Medulla oblongata (tissue), 1 donor: ENCODE measurements around the gene RLBP1.

ENCODE experiments used
- DNase-seq: peaks from one replicate; pipeline ENCODE4 v3.0.0-alpha.2; 2015; ENCODE audit errors: extremely low spot score

The RLBP1 gene

DNA sequence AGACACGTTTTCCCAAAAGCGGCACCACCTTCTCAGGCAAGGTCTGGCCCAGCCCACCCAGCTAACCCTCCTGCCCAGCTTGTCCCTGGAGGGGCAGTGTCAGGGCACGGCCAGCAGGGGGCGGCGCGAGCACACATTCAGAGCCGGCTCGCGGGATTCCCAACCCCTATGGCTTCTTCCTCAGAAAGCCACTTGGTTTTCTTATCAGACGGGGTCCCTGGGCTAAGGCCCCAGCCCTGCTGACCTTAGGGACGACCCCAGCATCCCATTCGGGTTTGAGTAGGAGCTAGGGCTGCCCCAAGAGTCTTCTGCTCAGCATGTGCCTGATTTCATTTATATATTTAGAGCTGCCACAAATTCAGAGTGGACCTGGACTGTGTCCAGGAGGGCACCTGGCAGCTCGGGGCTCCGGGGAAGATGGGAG is 14.5 kb downstream of the RLBP1 start:
- peak; percentile 81 for DNase-seq

DNA sequence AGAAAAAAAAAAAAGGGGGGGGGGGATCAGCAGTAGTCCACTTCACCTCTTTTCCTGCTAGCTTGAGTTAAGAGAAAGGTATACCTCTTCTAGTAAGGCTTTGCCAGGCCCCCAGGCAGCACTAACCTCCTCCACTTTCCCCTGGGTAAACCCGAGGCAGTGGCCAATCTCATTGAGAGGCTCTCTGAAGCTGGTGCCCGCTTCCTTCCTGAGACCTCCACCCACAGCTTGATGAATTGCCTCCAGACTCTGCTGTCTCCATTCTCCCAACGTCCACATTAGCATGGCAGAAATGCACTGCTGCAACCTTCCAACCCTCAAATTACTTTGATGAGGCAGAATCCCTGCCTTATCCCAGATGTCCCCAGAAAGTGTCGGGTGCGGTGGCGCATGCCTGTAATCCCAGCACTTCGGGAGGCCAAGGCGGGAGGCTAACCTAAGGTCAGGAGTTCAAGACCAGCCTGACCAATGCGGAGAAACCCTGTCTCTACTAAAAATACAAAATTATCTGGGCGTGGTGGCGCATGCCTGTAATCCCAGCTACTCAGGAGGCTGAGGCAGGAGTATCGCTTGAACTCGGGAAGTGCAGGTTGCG is 15.3 kb downstream of the RLBP1 start:
- no peak for DNase-seq

DNA sequence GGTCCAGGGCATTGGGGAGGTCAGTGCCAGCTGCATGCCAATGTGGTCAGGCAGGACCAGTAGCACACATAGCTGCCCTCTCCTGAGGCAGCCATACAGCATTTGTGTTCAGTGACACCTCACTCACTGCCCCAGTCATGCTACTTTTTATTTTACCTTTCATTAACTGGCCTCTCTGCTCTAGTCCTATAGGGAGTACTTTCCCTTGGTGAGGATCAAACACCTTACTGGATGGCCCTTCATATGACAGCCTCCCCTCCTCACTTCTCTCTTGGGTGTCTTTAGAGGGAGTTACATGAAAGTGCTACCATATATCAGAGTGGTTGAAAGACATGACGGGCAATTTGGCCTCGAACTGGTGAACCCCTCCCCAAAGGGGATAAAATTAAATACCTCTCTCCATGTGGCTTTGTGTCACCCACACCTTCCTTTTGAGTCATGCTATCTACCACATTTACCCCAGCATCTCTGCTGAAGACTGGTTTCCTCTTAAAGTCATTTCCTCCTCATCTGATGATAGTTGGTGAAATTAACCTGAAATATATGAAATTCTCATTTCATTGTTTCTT is 17.6 kb downstream of the RLBP1 start:
- no peak for DNase-seq

DNA sequence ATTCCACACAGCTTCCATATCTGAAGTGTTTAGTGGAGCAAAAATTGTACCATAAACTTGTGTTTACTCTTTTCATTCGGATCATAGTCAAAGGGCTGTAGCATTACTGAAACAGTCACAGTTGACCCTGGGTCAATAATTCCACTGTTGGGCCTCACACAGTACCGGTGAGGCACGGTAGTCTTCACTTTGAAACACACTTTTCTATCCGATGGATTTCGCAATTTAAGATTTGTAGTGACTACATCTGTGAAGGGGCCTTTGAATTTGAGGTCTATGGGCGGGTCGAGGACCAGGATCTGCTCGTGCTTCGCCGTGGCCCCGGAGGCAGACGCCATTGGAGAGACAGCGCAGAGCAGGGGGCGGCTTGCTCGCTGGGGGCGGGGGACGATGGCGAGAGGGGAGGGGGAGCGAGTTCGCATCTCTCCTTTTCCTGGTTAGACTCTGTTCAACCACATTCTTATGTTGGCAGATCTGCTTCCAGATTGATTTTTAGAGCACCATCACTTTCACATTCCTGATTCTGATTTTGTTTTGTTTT is 19.8 kb downstream of the RLBP1 start:
- no peak for DNase-seq

DNA sequence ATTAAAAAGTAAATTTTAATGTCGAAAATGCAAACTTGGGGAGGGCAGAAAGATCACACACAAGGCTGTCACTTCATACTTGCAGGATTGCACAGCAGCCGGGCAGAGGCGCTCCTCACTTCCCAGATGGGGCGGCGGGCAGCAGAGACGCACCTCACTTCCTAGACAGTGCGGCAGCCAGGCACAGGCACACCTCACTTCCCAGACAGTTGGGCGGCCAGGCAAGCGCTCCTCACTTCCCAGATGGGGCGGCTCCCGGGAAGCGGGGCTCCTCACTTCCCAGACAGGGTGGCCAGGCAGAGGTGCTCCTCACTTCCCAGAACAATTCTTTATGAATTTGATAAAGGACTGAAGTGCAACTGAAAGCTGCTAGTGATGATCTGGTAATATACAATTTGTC is 21.2 kb downstream of the RLBP1 start:
- no peak for DNase-seq

DNA sequence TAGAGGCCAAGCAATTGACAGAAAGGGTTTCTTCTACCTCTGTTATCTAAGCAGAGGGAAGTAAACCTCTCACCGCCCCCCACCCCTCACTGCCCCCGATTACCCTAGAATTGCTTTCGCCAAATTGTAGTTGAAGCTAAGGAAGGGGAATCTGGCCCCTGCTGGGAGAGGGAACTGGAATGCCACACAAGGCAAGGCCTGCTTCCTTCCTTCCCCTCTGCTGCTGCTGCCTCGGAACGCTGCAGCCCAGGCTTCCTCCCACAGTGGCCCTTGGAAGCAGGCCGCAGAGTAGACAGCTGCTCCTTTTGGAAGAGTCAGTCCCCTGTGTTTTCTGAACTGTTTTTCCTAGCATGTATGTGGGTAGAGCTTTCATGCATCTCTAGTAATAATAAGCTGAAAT is 21.6 kb downstream of the RLBP1 start:
- DNase-seq: peak; percentile 41

DNA sequence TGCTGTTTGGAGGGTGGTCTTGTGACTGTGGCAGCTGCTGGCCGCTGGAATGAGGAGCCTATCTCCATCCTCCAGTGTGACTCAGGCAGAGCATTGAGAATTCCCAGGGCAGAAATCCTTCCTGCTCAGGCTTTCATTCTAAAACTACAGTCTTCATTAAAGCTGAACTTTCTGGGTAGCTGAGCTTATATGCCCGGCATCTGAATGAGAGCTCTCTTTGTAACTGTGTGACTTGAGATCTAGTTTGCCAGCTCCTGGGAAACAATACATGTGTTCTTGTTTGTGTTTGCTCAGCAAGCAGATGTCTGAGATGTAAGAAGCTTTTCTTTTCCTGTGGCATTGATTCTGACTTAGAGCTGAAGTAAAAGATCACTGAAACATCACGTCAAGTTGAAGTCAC is 22.4 kb downstream of the RLBP1 start:
- peak; percentile 91 for DNase-seq

DNA sequence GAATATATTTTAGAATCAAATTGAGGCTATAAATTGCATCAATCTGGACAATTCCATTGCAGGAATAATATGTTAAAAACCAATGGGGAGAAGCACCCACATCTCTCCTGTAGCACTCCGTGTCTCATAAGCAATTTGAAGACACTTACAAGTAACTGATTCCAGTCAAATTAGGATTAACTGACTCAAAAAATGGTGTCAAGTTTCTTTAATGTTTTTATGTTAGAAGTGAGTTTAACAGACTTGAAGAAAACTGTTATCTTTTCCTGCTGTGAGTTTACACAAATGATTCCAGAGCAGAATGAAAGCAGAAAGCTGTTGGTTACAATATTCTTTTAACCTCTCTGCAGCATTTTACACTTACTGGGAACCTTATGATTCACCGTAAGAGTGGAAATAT is 23.2 kb downstream of the RLBP1 start:
- DNase-seq: peak; percentile 30

DNA sequence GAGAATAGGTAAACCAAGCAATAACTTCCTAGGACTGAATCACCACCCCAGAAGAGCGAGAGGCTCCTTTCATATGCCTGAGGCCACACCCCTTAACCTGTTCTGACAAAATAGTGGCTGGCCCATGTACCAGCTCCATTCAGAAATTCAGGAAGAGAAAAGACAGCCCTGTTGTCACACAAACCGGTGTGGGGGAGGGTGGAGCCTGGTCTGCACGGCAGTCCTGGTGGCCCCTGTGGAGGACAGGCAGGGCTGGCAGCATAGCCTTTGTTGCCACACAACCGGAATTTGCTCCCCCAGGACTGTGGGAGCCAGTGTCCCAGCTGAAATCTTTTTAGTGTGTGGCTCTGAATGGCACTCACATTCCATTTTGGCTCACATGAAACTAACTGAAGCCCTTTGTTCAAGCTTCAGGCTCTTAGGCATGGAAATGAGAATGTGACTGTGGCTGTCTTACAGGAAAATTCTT is 23.8 kb downstream of the RLBP1 start:
- DNase-seq: peak; percentile 97

DNA sequence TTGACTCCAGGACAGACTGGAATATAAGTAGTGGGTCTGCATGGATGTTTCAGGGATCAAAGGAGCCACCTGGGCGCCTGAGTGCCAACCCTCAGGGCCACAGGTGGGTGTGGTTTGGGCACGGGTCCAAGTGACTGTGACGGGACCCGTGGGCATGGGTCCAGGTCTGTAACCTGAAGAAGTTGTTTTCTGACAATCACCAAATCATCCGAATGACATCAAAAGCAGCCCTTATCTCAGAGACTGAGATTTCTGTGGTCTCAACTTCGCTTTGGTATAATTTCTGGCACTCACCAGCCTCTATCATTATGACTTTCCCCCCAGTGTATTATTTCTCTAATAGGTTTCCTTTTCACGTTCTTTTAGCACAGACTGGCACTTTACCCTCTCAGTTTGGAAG is 24.4 kb downstream of the RLBP1 start:
- no peak for DNase-seq

DNA sequence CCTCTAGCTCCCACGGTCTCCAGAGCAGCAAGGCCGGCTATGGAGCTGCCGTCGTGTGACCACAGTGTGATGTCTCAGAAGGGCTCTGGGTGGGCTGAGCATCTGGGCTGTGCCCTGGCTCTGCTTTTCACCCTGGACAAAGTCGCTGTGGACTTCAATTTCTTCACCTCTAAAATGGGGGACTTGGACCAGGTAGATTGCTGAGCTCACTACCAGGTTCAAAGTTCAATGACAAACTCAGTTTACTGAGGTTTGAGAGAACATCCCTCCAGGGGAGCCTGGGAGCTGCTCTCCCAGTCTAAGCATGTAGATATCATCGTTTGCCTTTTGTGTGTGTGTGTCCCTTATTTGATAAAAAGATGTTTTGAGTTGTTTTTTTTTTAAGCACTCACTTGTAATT is 25.1 kb downstream of the RLBP1 start:
- DNase-seq: no peak

DNA sequence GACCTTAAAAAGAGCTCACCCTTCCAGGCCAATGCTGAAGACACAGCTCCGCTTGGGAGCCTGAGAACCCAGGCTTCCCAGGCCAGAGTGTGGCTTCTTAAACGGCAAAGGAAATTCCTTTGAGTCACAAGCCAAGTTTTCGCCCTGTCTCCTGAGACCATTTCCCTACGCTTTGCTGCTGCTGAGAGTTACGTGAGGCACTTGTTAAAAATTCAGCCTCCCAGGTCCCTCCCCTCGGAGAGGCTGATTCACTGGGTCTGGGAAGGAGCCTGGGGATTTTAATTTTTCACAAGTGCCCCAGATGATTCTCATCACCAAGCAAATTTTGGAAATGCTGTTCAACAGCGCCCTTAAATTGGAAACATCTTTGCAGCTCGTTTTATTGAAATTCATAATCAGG is 25.5 kb downstream of the RLBP1 start:
- no peak for DNase-seq

DNA sequence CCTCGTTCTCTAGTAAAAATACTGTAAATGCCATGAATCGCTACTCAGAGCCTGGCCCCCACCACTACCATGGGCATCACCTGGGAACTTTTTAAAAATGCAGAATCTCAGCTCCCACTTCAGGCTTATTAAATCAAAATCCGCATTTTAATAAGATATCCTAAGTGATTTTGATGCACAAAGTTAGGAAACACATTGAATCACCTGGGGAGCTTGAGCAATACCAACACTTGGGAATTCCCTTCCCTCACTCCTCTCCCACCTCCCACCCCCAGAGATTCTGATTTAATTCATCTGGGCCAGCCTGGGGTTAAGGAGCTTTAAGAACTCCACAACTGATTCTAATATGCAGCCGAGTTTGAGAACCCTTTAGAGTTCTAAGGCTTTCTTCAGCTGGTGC is 26.8 kb downstream of the RLBP1 start:
- no peak for DNase-seq

DNA sequence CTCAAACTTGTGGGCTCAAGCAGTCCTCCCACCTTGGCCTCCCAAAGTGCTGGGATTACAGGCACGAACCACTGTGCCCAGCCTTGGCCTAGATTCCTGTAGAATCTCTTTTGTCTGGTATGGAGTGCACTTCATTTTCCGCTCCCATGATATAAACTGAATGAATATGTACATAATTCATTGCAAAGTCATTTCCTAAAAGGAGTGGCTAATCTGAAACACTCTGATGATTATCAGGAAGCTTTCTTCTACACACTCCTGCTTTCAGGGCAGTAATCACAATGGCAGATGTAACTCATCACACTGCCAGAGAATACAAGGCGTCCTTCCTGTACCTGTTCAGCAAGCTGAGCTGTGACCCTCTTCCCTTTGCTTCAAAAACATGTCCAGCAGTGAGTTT is 28.6 kb downstream of the RLBP1 start:
- DNase-seq: no peak

DNA sequence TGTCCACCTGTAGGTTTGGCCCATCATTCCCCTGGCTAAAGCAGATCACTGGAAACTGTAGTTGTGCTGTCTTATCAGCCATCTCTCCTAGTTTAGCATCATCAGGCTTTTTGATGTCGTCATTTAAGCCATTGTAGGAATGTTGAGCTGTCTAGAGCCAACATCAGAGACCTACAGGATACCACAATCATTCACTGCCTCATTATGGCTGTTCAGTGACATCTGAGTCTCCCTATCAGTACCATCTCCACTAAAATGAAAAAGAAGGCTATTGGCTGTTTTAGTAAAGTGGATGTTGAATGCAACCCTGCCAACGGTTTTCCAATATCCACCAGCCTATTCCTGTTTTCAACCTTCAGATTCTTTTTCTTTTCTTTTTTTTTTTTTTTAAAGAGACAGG is 29.2 kb downstream of the RLBP1 start:
- no peak for DNase-seq

DNA sequence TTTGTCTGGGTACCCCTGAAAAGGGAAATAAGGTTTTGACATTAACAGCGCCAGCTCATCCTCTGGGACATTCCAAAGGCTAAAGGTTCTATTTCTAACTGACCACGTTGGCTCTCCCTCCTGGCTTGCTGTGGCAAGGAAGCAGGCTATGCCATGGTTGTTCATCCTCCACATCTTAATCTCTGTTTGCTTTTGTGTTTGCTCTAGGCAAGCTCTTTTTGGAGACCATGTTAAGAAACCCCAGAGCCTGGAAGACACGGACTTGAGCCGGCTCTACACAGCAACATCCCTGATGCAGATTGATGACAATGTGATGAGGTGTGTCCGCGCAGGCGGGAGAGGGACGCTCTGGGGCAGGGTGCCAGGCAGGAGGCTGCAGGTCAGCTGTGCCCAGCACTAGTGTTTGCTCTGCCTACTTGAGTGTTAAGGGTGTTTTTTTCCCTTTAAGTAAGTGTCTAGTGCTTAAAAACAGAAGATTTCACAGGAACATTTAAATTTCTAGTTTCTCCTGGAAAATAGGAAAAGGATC is 33.3 kb downstream of the RLBP1 start:
- DNase-seq: no peak

DNA sequence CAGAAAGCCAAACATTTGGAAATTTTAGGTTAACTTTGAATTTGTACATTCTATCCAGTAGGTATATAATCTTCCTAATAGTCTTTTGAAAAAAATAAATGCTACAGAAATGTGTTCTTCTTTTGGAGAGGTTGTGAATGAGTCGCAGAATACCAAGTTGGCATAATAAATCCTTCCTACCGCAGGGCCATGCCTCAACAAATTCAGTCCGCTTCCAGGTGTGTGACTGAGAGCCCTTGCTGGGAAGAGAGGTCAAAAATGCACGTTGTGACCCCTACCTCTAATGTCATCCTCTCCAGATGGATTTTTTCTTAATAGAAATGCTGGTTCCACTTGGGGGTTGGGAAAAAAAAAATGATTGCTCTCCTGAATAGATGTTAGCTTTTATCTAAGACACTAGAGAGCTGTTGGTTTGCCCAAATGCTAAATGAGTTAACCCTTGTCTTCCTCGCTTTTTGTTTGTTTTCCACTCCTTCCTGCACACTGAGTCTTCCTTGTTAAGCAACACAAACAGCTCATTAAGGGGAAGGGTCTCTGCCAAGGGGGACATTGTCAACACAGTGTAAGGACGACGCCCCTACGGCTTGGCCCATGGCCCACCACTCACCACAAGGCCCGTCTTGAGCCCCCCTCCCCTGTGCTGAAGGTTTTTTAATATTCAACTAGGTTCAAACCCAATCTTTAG is 33.9 kb downstream of the RLBP1 start:
- no peak for DNase-seq

DNA sequence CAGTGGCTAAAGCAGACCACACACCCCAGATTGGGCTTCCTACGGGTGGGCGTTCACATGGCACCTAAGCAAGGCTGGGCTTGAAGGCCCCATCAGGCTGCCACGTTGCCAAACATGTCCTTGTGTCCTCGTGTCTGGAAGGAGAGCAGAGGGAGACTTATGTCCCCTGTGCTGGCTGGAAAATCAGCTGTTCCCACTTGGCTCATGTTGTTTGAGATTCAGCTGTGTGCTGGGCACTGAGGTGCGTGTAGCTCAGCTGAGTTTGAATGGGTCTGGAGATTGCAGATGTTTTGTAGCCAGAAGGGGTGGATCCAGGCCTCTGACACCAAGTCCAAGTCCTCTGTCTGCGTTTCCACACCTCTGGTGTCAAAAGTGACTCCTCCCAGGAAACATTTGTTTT is 34.6 kb downstream of the RLBP1 start:
- no peak for DNase-seq

DNA sequence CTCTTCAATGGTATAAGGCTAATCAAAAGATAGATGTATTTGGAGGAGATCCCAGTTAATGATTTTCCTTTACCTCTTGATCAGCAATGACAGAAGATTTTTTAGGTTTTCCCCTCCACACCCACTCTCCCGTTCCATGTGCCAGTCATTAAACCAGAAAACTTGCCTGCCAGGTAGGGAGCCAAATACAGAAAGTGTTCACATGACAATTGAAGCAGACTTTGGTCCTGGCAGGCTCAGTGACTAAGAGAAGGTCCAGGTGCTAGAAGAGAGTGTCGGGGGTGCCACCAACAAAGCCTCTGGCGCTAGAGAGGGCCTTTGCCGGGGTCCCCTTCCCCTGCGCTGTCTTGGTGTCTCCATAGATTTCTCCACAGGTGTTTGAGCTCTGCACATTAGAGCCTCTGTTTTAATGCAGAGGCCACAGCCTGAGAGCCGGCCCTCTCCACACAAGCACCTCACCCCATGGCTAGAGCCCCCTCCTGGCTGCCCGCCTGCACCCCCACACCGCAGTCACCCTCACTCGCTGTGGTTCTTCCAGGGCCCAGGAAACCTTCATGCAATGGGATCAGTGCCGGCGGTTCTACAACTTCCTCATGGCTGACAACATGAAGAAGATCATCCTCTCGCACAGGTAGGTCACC is 36.4 kb downstream of the RLBP1 start:
- DNase-seq: no peak

DNA sequence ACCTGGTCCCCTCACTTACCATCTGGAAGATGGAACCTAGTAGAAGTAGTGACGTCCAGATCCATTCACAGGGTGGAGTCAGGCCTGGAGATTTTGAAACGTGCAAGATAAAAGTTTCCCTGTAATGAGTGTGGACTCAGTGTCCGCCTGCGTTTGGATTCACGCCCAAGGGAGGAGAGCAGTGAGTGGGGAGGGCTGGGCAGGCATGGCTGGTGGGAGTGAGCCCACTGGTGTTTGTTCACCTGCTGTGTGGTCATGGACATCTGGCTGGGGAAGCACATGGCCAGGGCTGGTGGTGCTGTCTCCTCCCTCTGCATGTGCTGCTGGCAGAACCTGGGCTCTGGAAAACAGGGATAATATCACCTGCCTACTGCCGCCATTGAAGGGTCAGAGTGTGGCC is 37.0 kb downstream of the RLBP1 start:
- no peak for DNase-seq

DNA sequence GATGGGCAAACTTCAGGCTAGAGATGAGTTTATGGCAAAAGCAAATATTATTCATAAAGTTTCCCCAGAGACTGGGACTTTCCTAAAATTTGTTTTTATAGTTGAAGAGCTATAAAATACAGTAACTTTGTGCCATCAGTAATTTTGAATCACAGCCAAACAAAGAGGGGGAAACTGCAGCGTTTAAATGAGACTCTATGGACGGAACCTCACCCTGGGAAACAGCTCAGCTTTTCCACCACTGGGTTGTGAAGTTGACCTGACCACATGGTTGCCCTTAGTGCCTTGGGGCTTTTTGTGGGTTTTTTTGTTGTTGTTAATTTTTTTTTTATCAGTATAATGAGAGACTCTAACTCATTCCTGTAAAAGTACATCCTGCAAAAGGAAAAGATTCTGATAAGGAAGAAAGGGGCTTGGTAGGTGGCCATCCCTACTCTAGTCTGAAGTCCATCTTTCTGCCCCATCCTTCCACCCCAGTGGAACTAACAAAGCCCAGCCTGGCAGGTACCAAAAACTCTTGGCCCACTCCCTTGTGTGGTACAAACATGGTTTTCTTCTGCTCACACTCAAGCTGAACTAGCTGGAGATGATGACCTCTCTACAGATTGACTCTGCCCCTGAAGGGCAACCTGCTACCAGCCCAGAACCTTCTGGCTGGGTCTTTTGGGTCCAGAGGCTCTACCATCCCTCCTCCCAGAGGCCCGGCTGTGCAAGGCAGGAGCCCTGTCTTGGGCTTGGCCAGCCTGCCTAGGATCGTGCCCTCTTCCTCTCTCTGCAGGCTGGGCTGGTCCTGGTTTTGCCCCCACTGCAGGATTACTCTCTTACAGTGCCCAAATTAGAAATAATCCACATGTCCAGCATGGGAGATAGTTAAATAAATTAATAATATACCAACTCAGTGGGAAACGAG is 41.2 kb downstream of the RLBP1 start:
- DNase-seq: no peak
